Neural cell (in vitro differentiated cells): Measurements from ENCODE around the gene MTR. TPM values are rescaled to one million over a fixed set of nuclear protein-coding genes. Genes with fewer than 3 reads are reported as not detected.
A peak's percentile ranks its signal among the peaks of the same experiment; 100 is the strongest.

Experiments used
- H2AFZ ChIP-seq: fragments of 200-600, 300-800 bp; sonication (generic), shearing (Covaris generic); 2 replicates; pipeline ENCODE4 v1.6.0; 2014; ENCODE audit warnings: low read depth, mild to moderate bottlenecking, antibody characterized with exemption, low read length, moderate library complexity
- H3F3A ChIP-seq: fragments of 200-600 bp; shearing (Covaris generic); 2 replicates; pipeline ENCODE4 v1.6.1; 2016; ENCODE audit warnings: mild to moderate bottlenecking, moderate library complexity, mixed read lengths, antibody characterized with exemption, low read length; ENCODE audit not compliant: insufficient read depth, poor library complexity, severe bottlenecking
- H3K27ac ChIP-seq: fragments of 200-600, 300-800 bp; sonication (generic), shearing (Covaris generic); 2 replicates; pipeline ENCODE4 v1.5.1; 2014; ENCODE audit warnings: mild to moderate bottlenecking, low read length, moderate library complexity
- H3K27me3 ChIP-seq: fragments of 300-800, 200-600 bp; sonication (generic), shearing (Covaris generic); 2 replicates; pipeline ENCODE4 v1.6.0; 2014; ENCODE audit warnings: mild to moderate bottlenecking, low read depth, low read length, moderate library complexity; ENCODE audit not compliant: insufficient read depth
- H3K36me3 ChIP-seq: fragments of 300-800, 200-600 bp; sonication (generic), shearing (Covaris generic); 2 replicates; pipeline ENCODE4 v1.5.1; 2014; ENCODE audit warnings: mild to moderate bottlenecking, antibody characterized with exemption, low read length, moderate library complexity; ENCODE audit not compliant: insufficient read depth
- H3K4me2 ChIP-seq: fragments of 300-800, 200-600 bp; sonication (generic), shearing (Covaris generic); 2 replicates; pipeline ENCODE4 v1.6.0; 2014; ENCODE audit warnings: mild to moderate bottlenecking, low read length
- H3K4me3 ChIP-seq: fragments of 300-800, 200-600 bp; sonication (generic), shearing (Covaris generic); 2 replicates; pipeline ENCODE4 v1.5.1; 2014; ENCODE audit warnings: mild to moderate bottlenecking, low read length, moderate library complexity
- H3K79me2 ChIP-seq: fragments of 200-600 bp; shearing (Covaris generic); replicated peaks from 2 replicates; pipeline ENCODE4 v1.6.0; 2014; ENCODE audit warnings: mild to moderate bottlenecking, low read length, moderate library complexity; ENCODE audit not compliant: insufficient read depth
- H3K9ac ChIP-seq: fragments of 300-800, 200-600 bp; sonication (generic), shearing (Covaris generic); 2 replicates; pipeline ENCODE4 v1.6.1; 2016; ENCODE audit warnings: mild to moderate bottlenecking, low read length, mixed read lengths
- H3K9me2 ChIP-seq: fragments of 200-600 bp; shearing (Covaris generic); 2 replicates; pipeline ENCODE4 v1.6.1; 2016; ENCODE audit warnings: mild to moderate bottlenecking, low read length, mixed read lengths; ENCODE audit not compliant: insufficient read depth
- H3K9me3 ChIP-seq: fragments of 200-600, 300-800 bp; sonication (generic), shearing (Covaris generic); 2 replicates; pipeline ENCODE4 v1.6.1; 2016; ENCODE audit warnings: mild to moderate bottlenecking, mixed run types, low read length, moderate library complexity, mixed read lengths
- H4K20me1 ChIP-seq: fragments of 200-600 bp; shearing (Covaris generic); 2 replicates; pipeline ENCODE4 v1.6.1; 2016; ENCODE audit warnings: mild to moderate bottlenecking, mixed run types; ENCODE audit not compliant: insufficient read depth
- CTCF ChIP-seq: fragments of 450-650 bp; IDR thresholded peaks from 2 replicates; pipeline ENCODE4 v1.5.1; 2014; ENCODE audit warnings: antibody characterized with exemption, mild to moderate bottlenecking, moderate library complexity; ENCODE audit not compliant: poor library complexity, severe bottlenecking
- EP300 ChIP-seq: fragments of 450-650 bp; conservative IDR thresholded peaks from 2 replicates; pipeline ENCODE4 v1.6.1; 2014; ENCODE audit warnings: antibody characterized with exemption, mild to moderate bottlenecking, moderate library complexity; ENCODE audit not compliant: poor library complexity, severe bottlenecking
- EZH2 ChIP-seq: fragments of 200-600, 300-800 bp; shearing (Covaris generic), sonication (generic); IDR thresholded peaks from 2 replicates; pipeline ENCODE4 v1.6.1; 2014; ENCODE audit warnings: antibody characterized with exemption, low read length, borderline replicate concordance, mild to moderate bottlenecking; ENCODE audit not compliant: insufficient read depth, poor library complexity, severe bottlenecking
- MXI1 ChIP-seq: fragments of 450-650 bp; conservative IDR thresholded peaks from 2 replicates; pipeline ENCODE4 v1.6.1; 2014; ENCODE audit warnings: antibody characterized with exemption, mild to moderate bottlenecking; ENCODE audit not compliant: poor library complexity, severe bottlenecking
- POLR2AphosphoS5 ChIP-seq: IDR thresholded peaks from 2 replicates; pipeline ENCODE4 v1.6.1; 2012
- RAD21 ChIP-seq: fragments of 450-650 bp; conservative IDR thresholded peaks from 2 replicates; pipeline ENCODE4 v1.6.1; 2014; ENCODE audit warnings: antibody characterized with exemption, mild to moderate bottlenecking, moderate library complexity
- REST ChIP-seq: IDR thresholded peaks from 2 replicates; pipeline ENCODE4 v1.6.1; 2012; ENCODE audit warnings: borderline replicate concordance
- SMC3 ChIP-seq: fragments of 450-650 bp; conservative IDR thresholded peaks from 2 replicates; pipeline ENCODE4 v1.6.1; 2014; ENCODE audit warnings: antibody characterized with exemption, mild to moderate bottlenecking, moderate library complexity; ENCODE audit not compliant: poor library complexity
- TAF1 ChIP-seq: IDR thresholded peaks from 2 replicates; pipeline ENCODE4 v1.6.1; 2012; ENCODE audit warnings: low read depth
- polyA plus RNA-seq: library from polyadenylated mRNA; depleted of rRNA; stranded (reverse); fragments of >200 nt; gene quantifications from 2 replicates; pipeline ENCODE4 v1.2.3, GENCODE V29; 2014

MTR gene
- polyA plus RNA-seq, 1 donor from 2014 or later: 14.1 TPM

- no peaks in the 10 kb centered on the region for H4K20me1 ChIP-seq
- H3K4me2 ChIP-seq: no peak overlapping the region
- no peaks in the 10 kb centered on the region for H3F3A ChIP-seq
- H3K9me2 ChIP-seq: no peaks in the 10 kb centered on the region
- H3K79me2 ChIP-seq: no peaks in the 10 kb centered on the region
- no peak overlapping the region for H3K27ac ChIP-seq
- H2AFZ ChIP-seq: no peak overlapping the region
- no peaks in the 10 kb centered on the region for H3K27me3 ChIP-seq
- H3K9ac ChIP-seq: no peak overlapping the region
- no peak overlapping the region for H3K4me3 ChIP-seq
- no peaks in the 10 kb centered on the region for H3K36me3 ChIP-seq
- no peaks in the 10 kb centered on the region for H3K9me3 ChIP-seq
- no peak for TF ChIP-seq TAF1
These were observed 8.6 kb upstream of the MTR start for GRCh38 chr1:236786453-236786852.

GRCh38 chr1:236794585-236795034 is 482 bp upstream of the MTR start:
- TF ChIP-seq REST: no peak
- TF ChIP-seq EZH2: no peak
- TF ChIP-seq TAF1: no peak
- no peak for TF ChIP-seq MXI1
- TF ChIP-seq EP300: no peak
- no peak for TF ChIP-seq POLR2AphosphoS5
- no peak for TF ChIP-seq SMC3
- TF ChIP-seq RAD21: no peak
- TF ChIP-seq CTCF: no peak
- Histone ChIP-seq H3K4me2 (peak overlapping the region; percentile 10), H3K9me3 (no peaks in the 10 kb centered on the region), H3F3A (no peaks in the 10 kb centered on the region), H3K27me3 (peaks cover 4% of the 10 kb centered on the region), H3K9me2 (no peaks in the 10 kb centered on the region), H3K79me2 (no peaks in the 10 kb centered on the region), H3K27ac (no peak overlapping the region), H4K20me1 (no peaks in the 10 kb centered on the region), H3K9ac (no peak overlapping the region), H3K4me3 (peak overlapping the region; percentile 84), H2AFZ (peak overlapping the region; percentile 15), H3K36me3 (no peaks in the 10 kb centered on the region)
